Ramos (cell line): Measurements from ENCODE around the gene ZNF74.

ENCODE experiments used
- in situ Hi-C: fragments of 300-500 bp; cut with MboI; formaldehyde crosslinking; loops from one replicate; pipeline ENCODE4 v1.14.3; 2022; ENCODE audit warnings: low sequenced_read_pairs; ENCODE audit not compliant: unreplicated experiment

ZNF74 gene

DNA sequence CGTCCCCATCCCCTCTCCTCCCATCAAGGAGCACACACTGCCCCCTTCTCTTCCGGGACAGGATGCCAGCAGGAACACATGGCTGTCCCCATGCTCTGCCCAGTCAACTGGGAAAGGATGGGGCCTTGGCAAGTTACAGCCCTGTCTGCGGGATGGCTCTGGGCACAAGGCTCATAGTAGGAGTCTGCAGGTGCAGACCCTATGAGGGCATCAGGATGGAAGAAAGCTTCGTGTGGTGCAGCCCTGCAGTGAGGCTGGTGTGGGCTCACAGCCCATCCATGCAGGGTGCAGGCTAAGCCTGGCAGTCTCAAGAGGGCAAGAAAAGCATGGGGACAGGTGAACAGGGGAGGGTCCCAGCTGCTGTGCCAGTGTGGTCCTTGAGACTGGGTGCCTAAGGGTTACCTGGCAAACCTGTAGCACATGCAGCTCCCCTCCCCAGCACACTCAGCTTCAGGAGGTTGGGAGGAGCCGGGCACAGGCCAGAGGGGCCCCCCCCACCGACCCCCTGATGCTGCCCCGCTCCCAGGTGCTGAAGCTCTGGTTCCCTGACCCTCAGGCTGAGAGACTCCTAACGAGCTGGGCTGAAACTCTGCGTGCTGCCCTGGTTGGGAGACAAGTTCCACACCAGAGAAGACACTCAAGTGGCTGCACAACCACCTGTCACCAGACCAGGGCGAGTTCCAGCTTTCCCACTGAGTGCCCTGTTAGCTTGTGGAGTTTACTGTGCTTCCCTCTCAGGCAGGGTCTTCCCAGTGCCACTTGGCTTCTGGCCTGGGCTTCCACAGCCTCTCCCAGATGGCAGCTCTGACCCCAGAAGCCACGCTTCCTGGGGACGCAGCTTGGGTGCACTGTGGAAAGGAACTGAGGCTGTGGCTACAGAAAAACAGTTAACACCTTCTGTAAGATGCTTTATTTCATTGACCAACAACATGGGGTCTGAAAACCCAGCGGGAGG lies 47.0 kb downstream of the ZNF74 start:
- in situ Hi-C loops: no loop called here

DNA sequence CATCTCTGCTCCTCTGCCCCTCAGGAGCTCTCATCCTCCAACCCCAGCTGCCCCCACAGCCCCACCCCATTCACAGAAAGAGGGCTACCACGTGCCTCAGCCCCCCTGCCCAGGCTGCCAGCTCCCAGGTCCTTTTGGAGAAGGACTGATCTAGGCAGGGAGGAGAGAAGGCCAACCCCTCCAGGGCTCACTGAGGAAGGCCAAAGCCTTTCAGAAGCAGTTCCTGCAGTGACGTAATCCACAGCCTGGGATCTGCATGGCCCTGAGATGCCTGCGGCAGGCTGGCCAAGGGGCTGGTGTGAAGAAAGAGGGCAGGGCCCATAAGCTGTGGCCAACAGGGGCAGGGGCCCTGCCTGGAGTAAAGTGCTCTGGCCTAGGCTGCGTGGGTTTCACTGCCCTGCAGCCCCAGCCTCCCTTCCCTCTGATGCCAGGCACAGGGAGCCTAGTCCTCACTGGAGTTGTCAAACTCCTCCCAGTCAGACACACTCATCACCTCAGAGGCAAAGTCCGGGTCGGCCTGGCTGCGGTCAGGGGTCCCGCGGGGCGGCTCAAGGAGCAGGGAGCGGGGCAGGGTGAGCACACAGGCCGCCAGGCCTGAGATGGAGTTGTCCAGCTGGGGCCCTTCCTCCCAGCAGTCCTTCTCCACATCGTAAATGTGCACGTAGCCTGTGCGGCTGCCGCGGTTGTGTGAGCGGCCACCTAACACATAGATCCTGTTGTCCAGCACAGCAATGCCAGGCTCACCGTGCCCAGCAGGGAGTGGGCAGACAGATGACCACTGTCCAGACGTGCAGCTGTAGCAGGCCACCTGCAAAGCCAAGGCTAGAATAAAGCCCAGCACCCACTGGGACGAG lies 47.9 kb downstream of the ZNF74 start:
- in situ Hi-C loops: no loop called here

DNA sequence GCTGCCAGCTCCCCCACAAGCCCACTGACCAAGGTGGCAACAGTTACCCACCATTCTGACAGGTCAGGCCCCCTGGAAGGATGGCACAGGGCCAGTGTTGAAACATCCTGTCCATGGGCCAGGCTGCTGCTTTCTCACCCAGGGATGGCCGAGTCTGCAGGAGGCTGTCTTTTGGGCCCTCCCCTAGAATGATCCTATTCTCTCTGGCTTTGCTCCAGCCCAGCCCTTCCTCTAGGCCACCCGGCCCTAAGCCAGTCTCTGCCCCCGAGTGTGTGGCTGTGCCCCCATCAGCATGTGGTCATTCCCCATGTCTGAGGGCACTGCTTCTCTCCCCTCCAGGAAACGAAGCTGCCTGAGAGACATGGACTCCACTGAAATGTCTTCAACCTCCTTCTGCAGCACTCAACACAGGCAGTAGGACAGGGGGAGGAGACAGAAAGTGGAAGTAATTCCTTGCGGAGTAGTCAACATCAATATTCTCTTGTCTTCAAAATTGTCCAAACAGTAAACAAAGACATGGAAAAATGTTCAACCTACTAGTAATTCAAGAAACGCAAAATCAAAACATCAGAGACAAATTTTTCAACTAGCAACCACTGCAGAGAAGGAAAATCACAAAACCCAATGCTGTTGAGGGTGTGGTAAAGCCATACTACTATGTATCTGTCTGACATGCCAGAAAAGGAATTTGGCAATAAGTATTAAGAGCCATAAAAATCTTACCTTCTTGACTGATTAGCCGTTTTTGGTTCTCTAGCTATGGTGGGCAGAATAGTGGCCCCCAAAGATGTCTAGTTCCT lies 48.7 kb downstream of the ZNF74 start:
- in situ Hi-C loops: no loop called here

DNA sequence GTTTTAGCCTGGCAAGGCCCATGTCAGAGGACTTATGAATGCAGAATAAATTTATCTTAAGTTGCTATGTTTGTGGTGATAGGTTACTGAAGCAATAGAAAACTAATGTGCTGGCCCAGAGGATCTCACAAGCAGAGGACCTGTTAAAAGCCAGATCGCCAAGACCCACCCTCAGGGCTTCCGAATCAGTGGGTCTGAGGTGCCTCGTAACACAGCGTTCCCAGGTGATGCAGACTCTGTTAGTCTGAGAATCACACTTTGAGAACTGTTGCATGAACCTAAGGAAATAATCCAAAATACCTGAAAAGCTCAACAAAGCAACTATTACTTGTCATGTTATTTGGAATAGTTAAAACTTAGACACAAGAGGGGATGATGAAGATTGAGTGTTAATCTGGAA lies 50.4 kb downstream of the ZNF74 start:
- in situ Hi-C loops: no loop called here

DNA sequence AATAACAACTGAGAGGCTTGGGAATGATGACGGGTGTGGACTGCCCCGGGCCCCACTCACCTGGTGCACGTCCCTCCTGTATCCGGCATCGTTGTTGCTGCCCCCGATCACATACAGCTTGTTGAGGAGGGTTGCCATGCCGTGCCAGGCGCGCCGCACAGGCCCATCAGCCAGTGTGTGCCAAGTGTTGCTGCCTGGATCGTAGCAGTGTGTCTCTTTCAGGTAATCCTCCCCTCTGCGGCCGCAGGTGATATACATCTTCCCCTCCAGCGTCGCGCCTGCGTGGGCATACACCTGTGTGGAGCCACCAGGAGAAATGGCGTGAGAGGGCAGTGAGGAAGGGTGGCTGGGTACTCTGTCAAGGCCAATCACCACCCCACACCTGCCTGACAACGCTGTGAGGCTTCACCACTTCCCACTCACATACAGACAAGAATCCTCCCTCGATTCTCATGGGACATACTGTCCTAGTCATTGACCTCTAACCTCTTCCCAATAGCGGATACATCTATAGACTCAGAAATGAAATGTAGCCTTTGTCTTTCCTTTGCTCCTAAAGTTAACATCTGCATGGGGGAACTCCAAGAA lies 52.5 kb downstream of the ZNF74 start:
- in situ Hi-C loops: no loop called here

DNA sequence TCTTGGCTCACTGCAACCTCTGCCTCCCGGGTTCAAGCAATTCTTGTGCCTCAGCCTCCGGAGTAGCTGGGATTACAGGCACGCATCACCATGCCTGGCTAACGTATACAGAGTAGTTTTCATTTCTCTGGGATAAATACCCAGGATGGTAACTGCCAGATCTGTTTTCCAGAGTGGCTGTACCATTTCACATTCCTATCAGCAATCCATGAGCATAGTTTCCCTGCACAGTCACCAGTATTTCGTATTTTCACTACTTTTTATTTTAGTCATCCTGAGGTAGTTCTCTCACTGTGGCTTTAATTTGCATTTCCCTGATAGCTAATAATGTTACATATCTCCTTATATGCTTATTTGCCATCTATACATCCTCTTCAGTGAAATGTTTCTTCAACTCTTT lies 54.7 kb downstream of the ZNF74 start:
- in situ Hi-C loops: no loop called here

DNA sequence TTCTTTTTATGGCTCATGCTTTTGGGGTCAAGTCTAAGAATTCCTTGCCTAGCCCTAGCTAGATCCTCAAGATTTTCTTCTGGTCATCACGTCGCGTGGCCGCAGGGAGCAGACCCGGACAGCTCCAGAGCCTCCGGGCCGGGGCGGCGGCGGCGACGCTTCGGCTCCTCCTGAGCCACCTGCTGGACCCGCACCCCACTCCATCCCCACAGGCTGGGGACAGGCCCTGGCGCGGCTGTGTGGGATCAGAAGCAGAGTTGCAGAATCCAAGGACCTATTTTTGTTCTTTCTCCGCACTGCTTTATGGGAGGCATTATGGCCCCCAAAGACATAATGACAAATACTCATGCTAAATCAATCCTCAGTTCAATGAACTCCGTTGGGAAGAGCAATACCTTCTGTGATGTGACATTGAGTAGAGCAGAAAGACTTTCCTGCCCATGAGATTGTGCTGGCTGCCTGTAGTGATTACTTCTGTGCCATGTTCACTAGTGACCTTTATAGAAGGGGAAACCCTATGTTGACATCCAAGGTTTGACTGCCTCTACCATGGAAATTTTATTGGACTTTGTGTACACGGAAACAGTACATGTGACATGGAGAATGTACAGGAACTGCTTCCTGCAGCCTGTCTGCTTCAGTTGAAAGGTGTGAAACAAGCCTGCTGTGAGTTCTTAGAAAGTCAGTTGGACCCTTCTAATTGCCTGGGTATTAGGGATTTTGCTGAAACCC lies 56.0 kb downstream of the ZNF74 start:
- in situ Hi-C loops: loop anchor here (10.0 kb wide), 1 partner anchor 305 kb away; no protein-coding TSS in a partner anchor

DNA sequence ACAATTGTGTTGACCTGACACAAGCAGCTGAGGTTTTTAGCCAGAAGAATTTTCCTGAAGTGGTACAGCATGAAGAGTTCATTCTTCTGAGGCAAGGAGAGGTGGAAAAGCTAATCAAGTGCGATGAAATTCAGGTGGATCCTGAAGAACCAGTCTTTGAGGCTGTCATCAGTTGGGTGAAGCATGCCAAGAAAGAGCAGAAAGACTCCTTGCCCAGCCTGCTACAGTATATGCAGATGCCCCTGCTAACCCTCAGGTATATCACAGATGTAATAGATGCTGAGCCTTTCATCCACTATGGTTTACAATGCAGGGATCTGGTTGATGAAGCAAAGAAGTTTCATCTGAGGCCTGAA lies 56.6 kb downstream of the ZNF74 start:
- in situ Hi-C loops: loop anchor here (10.0 kb wide), 1 partner anchor 306 kb away; no protein-coding TSS in a partner anchor

DNA sequence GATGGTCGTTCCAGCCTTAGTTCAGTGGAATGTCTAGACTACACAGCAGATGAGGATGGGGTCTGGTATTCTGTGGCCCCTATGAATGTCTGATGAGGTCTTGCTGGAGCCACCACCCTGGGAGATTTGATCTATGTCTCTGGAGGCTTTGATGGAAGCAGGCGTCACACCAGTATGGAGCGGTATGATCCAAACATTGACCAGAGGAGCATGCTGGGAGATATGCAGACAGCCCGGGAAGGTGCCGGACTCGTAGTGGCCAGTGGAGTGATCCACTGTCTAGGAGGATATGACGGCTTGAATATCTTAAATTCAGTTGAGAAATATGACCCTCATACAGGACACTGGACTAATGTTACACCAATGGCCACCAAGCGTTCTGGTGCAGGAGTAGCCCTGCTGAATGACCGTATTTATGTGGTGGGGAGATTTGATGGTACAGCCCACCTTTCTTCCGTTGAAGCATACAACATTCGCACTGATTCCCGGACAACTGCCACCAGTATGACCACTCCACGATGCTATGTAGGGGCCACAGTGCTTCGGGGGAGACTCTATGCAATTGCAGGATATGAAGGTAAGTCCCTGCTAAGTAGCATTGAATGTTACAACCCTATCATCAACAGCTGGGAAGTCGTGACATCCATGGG lies 57.3 kb downstream of the ZNF74 start:
- in situ Hi-C loops: loop anchor here (10.0 kb wide), 1 partner anchor 306 kb away; no protein-coding TSS in a partner anchor

DNA sequence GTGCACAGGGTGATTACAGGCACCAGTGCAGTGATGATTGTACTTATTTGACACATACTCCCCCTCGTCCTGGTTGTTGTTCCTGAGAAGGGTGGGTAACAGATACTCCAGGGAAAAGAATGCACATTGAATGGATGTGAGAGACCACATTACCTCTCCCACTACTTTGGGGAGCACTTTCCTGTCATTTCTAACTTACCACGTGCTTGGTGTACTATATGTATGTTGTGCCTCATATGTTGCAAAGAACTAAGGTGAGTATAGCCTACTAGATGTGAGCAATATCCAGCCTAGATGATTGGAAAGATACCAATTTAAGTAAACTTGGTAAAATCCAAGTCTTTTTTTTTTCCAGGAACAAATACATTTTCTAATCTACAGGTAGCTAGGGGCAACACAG lies 58.0 kb downstream of the ZNF74 start:
- in situ Hi-C loops: loop anchor here (10.0 kb wide), 1 partner anchor 307 kb away; no protein-coding TSS in a partner anchor

DNA sequence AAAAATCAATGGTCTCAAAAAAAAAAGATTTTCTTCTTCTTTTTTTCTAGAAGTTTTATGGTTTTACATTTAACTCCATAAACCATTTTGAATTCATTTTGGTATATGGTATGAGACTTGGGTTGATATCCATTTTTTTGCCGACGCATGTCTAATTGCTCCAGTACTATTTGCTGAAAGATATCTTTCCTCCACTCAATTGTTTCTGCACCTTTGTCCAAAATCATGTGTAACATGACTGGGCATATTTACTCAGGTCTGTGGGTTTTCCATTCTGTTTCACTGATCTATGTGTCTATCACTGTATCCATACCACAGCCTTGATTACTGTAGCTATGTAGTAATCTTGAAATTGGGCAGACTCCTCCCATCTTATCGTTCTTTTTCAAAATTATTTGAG lies 59.3 kb downstream of the ZNF74 start:
- in situ Hi-C loops: loop anchor here (10.0 kb wide), 1 partner anchor 308 kb away; no protein-coding TSS in a partner anchor

DNA sequence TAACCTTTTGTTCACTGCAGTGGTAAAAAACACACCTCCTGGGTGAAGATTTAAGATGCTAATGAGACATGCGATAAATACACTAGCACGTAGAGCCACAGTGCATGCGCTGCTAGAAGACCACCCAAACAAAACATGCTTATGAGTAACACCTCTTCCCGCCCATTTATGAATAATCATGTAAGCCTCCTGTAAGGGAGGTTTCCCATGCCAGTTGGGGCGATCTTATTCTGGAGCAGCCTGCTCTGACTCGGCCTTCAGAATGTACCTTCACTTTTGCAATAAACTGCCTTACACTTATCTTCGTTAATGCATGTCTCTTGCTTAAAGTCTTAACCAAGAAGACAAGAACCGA lies 61.7 kb downstream of the ZNF74 start:
- in situ Hi-C loops: loop anchor here (10.0 kb wide), 1 partner anchor 311 kb away; no protein-coding TSS in a partner anchor

DNA sequence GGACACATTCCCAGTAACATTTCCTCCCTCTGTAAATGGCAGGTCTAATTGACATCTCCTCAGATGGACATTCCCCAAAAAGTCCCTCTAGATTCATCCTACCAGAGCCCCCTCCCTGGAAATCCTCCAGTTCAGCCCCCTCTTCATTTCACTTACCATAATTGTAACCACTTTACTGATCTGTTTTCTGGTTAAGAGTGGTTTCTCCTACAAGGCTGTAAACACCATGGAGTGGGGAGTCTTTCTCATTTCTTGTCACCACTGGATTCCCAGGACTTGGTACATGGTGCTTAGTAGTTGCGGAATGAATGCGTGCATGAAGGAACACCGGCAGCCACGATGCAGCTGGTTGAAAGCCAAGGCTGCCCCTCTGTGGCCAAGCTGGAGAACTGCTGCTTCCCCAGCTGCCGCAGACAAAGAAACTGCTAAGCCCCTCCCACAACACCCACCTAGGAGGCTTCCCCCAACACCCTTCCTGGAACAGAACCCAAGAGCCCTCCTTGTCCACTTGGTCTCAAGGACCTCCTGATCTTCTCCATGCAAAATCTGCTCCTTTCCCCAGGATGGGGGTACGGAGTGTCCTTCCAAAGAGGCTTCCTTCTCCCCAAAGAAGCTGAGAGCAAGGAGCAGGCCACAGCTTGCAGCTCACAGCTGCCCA lies 62.2 kb downstream of the ZNF74 start:
- in situ Hi-C loops: loop anchor here (10.0 kb wide), 1 partner anchor 311 kb away; no protein-coding TSS in a partner anchor

DNA sequence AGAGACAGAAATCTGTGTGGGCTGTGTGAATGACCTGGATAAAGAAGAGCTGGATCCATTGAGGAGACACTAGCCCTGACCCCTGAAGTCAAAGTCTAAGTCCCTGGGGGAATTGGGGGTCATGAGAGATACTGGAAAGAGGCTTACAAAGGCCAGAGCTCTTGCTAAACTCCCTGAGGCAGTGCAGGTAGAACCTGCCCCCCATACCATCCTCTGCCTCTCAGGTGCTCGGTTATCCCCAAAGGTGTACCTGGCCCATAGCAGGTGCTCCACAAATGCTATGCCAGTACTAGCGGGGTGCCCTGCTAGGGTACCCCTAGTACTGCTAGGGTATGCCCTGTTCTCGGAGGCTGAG lies 62.7 kb downstream of the ZNF74 start:
- in situ Hi-C loops: loop anchor here (10.0 kb wide), 1 partner anchor 312 kb away; no protein-coding TSS in a partner anchor

DNA sequence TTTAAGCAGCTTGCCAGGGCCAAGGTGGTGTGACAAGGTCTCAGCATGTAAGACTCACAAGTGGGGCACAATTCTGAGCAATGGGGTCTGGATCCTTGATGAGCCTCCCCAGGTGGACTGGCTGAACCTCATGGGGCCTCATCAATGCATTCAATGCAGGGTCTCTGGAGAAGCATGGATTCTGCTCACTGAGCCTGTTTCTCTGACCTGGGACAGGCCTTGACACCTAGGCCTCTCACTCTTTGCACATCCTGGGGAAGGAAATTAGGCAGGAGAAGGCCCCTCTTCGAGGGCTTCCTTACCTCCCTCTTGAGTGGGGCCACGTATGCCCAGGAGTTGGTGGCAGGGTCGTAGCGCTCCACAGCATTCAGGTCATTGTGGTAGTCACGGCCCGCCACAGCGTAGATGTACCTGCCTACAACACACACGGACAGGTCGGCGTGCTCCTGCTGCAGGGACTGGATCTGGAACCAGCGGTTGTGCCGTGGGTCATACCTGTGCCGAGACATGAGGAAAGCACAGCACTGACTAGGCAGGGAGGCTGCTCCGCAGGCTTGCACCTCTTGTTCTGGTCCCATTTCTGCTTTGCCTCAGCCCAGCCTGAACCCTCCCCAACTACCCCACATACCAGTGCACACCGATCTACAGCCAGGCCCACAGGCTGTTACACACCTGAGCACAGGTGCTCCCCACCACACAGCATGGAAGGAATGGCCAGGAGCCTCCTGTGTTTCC lies 63.7 kb downstream of the ZNF74 start:
- in situ Hi-C loops: loop anchor here (10.0 kb wide), 1 partner anchor 313 kb away; no protein-coding TSS in a partner anchor
